Measurements from ENCODE around the gene MSI2.

DNA sequence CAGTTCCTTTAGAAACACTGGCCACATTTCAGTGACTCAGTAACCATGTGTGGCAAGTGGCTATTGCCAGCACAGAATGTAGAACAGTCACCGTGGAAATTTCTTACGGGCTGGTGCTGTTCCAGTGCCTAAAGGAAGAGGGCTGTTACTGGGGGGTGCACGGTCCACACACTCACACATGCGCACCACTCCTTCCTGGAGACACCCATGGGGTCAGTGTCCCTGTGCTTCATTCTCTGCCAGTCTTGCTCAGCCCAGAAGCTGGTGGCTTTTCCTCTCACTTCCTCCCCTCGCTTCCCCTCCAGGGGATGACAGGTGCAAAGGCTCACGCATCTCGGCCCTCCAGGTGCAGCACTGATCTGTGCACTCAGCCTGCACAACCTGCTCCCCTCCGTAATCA lies 373.1 kb downstream of the MSI2 start:
- TF ChIP-seq CTCF (IDR thresholded peaks at IDR 0.05) (no peak), POLR2A (IDR thresholded peaks at IDR 0.05) (no peak)

All from right lobe of liver (tissue), 4 donors.